ENCODE measurements around the gene JPT2. TPM values are rescaled to one million over a fixed set of nuclear protein-coding genes. Genes with fewer than 3 reads are reported as not detected.

The JPT2 gene
- total RNA-seq, 3 donors from 2014 or later = 44.0 to 58.5 (median 57.3) TPM

DNA sequence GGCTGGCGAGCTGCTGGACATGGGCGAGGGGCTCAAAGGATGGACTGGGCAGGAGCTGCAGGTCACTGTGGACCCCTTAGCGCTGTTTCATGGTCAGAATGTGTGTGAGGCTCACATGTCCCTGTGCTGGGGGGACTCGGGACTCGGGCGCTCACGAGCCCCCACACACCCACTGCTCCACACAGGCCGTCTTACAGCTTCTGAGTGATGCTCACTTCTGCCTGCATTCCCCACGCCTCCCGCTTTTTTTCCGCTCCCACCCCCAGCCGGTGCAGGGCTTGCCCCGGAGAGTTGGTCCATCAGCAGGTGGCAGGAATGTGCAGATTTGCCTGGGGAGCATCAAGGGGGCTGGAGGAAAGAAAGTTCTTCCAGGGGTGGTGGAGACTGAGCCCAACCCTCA lies 20.2 kb upstream of the JPT2 start:
- no peaks in the 10 kb centered on the region for H3K4me1 ChIP-seq (ENCODE audit: low read depth)
- peaks cover 20% of the 10 kb centered on the region for H3K36me3 ChIP-seq (ENCODE audit: low read depth)
- intact Hi-C loops (cut with DNase I, micrococcal nuclease) = no loop called here
- ATAC-seq (no peak), DNase-seq (no peak)
- H3K9me3 ChIP-seq = no peaks in the 10 kb centered on the region
- no peak overlapping the region for H3K4me3 ChIP-seq
- TF ChIP-seq CTCF (IDR thresholded peaks at IDR 0.05) = no peak

- intact Hi-C loops (cut with DNase I, micrococcal nuclease) = no loop called here
- peaks cover 16% of the 10 kb centered on the region for H3K36me3 ChIP-seq (ENCODE audit: low read depth)
- ATAC-seq (no peak), DNase-seq (no peak)
- H3K9me3 ChIP-seq = no peaks in the 10 kb centered on the region
- no peak for TF ChIP-seq CTCF (IDR thresholded peaks at IDR 0.05)
- H3K4me3 ChIP-seq = no peak overlapping the region
- H3K4me1 ChIP-seq (ENCODE audit: low read depth) = no peaks in the 10 kb centered on the region
Measured at GRCh38 chr16:1659031-1659430, 19.0 kb upstream of the JPT2 start.

DNA sequence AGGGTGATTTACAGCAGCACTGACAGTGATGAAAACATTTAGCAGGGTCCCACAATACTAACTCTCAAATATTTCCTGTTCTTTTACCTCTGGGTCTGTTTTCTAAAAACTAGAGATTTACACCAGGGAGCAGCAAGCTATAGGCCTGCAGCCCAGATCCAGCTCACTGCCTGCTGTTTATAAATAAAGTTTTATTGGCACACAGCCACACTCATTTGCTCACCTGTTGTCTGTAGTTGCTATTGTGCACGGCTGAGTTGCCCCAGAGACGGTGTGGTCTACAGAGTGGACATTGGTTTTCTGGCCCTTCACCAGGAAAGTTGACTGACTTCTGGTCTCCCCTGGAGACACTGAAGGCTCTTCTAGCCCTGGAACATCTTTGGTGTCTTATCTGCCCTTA lies 16.3 kb upstream of the JPT2 start:
- H3K36me3 ChIP-seq (ENCODE audit: low read depth) = peaks cover 15% of the 10 kb centered on the region
- intact Hi-C loops (cut with DNase I, micrococcal nuclease) = no loop called here
- no peaks in the 10 kb centered on the region for H3K9me3 ChIP-seq
- no peak overlapping the region for H3K4me3 ChIP-seq
- TF ChIP-seq CTCF (IDR thresholded peaks at IDR 0.05) = no peak
- no peaks in the 10 kb centered on the region for H3K4me1 ChIP-seq (ENCODE audit: low read depth)
- no peak for DNase-seq
- ATAC-seq = no peak

DNA sequence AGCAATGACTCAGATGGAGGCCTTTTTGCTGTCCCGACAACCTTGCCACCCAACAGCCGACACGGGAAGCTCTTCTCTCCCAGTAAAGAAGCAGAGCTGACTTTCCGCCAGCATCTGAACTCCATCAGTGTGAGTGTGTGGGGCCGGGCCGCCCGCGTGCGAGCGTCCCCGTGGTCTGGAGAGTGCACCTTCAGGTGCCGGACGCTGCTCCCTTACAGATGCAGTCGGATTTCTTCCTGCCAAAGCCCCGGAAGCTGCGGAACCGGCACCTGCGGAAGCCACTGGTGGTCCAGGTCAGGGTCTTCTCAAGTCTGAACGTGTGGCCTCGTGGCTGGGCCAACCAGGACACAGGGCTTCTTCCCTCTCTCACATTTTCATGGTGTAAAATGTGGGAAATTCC lies 15.5 kb upstream of the JPT2 start:
- intact Hi-C loops (cut with DNase I, micrococcal nuclease) = no loop called here
- TF ChIP-seq CTCF (IDR thresholded peaks at IDR 0.05) = no peak
- H3K9me3 ChIP-seq = no peaks in the 10 kb centered on the region
- no peak for ATAC-seq
- H3K36me3 ChIP-seq (ENCODE audit: low read depth) = peaks cover 15% of the 10 kb centered on the region
- H3K4me1 ChIP-seq (ENCODE audit: low read depth) = no peaks in the 10 kb centered on the region
- no peak overlapping the region for H3K4me3 ChIP-seq
- no peak for DNase-seq

DNA sequence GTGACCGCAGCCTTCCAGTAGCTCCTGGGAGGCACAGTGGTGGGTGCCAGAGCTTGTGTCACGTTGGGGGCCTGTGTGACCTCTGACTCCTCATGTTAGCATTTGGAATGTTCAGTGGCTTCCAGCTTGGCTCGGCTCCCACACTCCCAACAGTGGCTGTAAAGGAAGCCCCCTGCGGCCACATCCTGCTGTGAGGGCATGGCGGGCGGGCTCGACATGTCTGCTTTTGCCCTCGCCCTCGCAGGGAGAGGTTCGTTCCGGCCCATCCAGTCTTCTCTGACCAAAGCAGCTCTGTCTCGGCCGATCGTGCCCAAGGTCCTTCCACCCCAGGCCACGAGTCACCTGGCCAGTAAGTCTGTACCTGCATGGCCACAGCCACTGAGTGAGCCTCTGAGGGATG lies 12.2 kb upstream of the JPT2 start:
- no peaks in the 10 kb centered on the region for H3K9me3 ChIP-seq
- intact Hi-C loops (cut with DNase I, micrococcal nuclease) = no loop called here
- no peak for ATAC-seq

More for the DNA sequence above, 12.2 kb upstream of the JPT2 start:
- Histone ChIP-seq H3K4me1 (ENCODE audit: low read depth) (no peaks in the 10 kb centered on the region), H3K36me3 (ENCODE audit: low read depth) (peaks cover 13% of the 10 kb centered on the region), H3K4me3 (no peak overlapping the region)
- TF ChIP-seq CTCF (IDR thresholded peaks at IDR 0.05) = no peak
- DNase-seq = no peak

All from mucosa of descending colon (tissue), 3 donors.